HepG2 (cell line): ENCODE measurements around the gene HLCS. TPM values are rescaled to one million over a fixed set of nuclear protein-coding genes. Genes with fewer than 3 reads are reported as not detected.

Experiments
- ERF ChIP-seq: IDR thresholded peaks from 2 replicates; pipeline ENCODE4 v1.6.1; 2018; ENCODE audit warnings: missing biosample characterization, missing genetic modification reagents
- FOXA1 ChIP-seq, 2 experiments: fragments of 450-650 bp in 1 of 2; sonication (generic) in 1 of 2; formaldehyde crosslinking in 1 of 2; IDR thresholded peaks; 2 replicates each; pipeline versions ENCODE4 v1.4.0 to v1.6.1; 2016 to 2020; ENCODE audit warnings: missing genetic modification reagents in 1 of 2
- HCFC1 ChIP-seq: fragments of 150-350 bp; IDR thresholded peaks from 2 replicates; pipeline ENCODE4 v1.6.1; 2014; ENCODE audit warnings: low read depth, low read length
- JARID2 ChIP-seq: sonication (generic); formaldehyde crosslinking; IDR thresholded peaks from 2 replicates; pipeline ENCODE4 v1.8.1; 2023; ENCODE audit warnings: missing genetic modification reagents, inconsistent platforms; ENCODE audit not compliant: insufficient replicate concordance
- KAT2B ChIP-seq: fragments of 150-350 bp; IDR thresholded peaks from 2 replicates; pipeline ENCODE4 v1.6.1; 2014; ENCODE audit warnings: low read depth, low read length, borderline replicate concordance
- KLF12 ChIP-seq: sonication (generic); formaldehyde crosslinking; IDR thresholded peaks from 2 replicates; pipeline ENCODE4 v1.4.0; 2020; ENCODE audit warnings: missing genetic modification reagents, borderline replicate concordance
- MYC ChIP-seq: sonication (generic); formaldehyde crosslinking; IDR thresholded peaks from 2 replicates; pipeline ENCODE4 v1.9.0; 2021; ENCODE audit warnings: missing genetic modification reagents, borderline replicate concordance
- PPARG ChIP-seq: conservative IDR thresholded peaks from 2 replicates; pipeline ENCODE4 v1.6.1; 2016; ENCODE audit warnings: missing biosample characterization, missing genetic modification reagents
- SETDB1 ChIP-seq: sonication (generic); formaldehyde crosslinking; IDR thresholded peaks from 2 replicates; pipeline ENCODE4 v1.5.1; 2020; ENCODE audit warnings: missing genetic modification reagents, mild to moderate bottlenecking, borderline replicate concordance
- ZNF224 ChIP-seq: sonication (generic); formaldehyde crosslinking; IDR thresholded peaks from 2 replicates; pipeline ENCODE4 v1.5.0; 2020; ENCODE audit warnings: mild to moderate bottlenecking, missing genetic modification reagents
- ZNF569 ChIP-seq: sonication (generic); formaldehyde crosslinking; IDR thresholded peaks from 2 replicates; pipeline ENCODE4 v1.5.0; 2020; ENCODE audit warnings: mild to moderate bottlenecking, missing genetic modification reagents, moderate library complexity, borderline replicate concordance
- ZNF619 ChIP-seq: sonication (generic); formaldehyde crosslinking; IDR thresholded peaks from 2 replicates; pipeline ENCODE4 v1.4.0; 2020; ENCODE audit warnings: mild to moderate bottlenecking, missing genetic modification reagents
- ZNF674 ChIP-seq: sonication (generic); formaldehyde crosslinking; IDR thresholded peaks from 2 replicates; pipeline ENCODE4 v1.5.0; 2020; ENCODE audit warnings: low read depth, mild to moderate bottlenecking, missing genetic modification reagents
- ZNF75D ChIP-seq: sonication (generic); formaldehyde crosslinking; IDR thresholded peaks from 2 replicates; pipeline ENCODE4 v1.8.1; 2023; ENCODE audit warnings: missing genetic modification reagents, mild to moderate bottlenecking, borderline replicate concordance
- ZNF83 ChIP-seq: sonication (generic); formaldehyde crosslinking; IDR thresholded peaks from 2 replicates; pipeline ENCODE4 v1.4.0; 2020; ENCODE audit warnings: missing genetic modification reagents, mild to moderate bottlenecking, borderline replicate concordance
- polyA plus RNA-seq, 8 experiments: library from polyadenylated mRNA; depleted of rRNA in 3 of 8; stranded (reverse) in 7 of 8; unstranded in 1 of 8; fragments of >200 nt; fragmentation: Illumina TruSeq in 4 of 8; extraction: Trizol in 4 of 8; gene quantifications; 2 replicates each; pipeline versions ENCODE4 v1.2.1 to v1.2.3, GENCODE V29; 2011 to 2016; ENCODE audit warnings: low read depth in 4 of 8, missing spikeins in 1 of 8, mixed read lengths in 1 of 8; ENCODE audit not compliant: insufficient read depth in 1 of 8
- total RNA-seq, 5 experiments: library from RNA; depleted of rRNA; stranded (reverse); fragments of >200 nt; fragmentation: Illumina TruSeq; extraction: Trizol; gene quantifications; 2 replicates each; pipeline ENCODE4 v1.2.3, GENCODE V29; 2016; ENCODE audit warnings: low read depth in 1 of 5
- TF ChIP-seq, protein P1 (sequence below): sonication (generic); formaldehyde crosslinking; IDR thresholded peaks from 2 replicates; pipeline ENCODE4 v1.5.0; 2020; ENCODE audit warnings: missing genetic modification reagents, mild to moderate bottlenecking, borderline replicate concordance
- TF ChIP-seq, protein P2 (sequence below), 2 experiments: fragments of 450-650 bp in 1 of 2; sonication (generic) in 1 of 2; formaldehyde crosslinking; IDR thresholded peaks; 2 replicates each; pipeline versions ENCODE4 v1.5.0 to v1.8.0; 2020 to 2022; ENCODE audit warnings: mild to moderate bottlenecking in 1 of 2, missing genetic modification reagents in 1 of 2
- TF ChIP-seq, protein P3 (sequence below): sonication (generic); formaldehyde crosslinking; conservative IDR thresholded peaks from 2 replicates; pipeline ENCODE4 v1.4.0; 2020; ENCODE audit warnings: missing genetic modification reagents
- TF ChIP-seq, protein P4 (sequence below): sonication (generic); formaldehyde crosslinking; IDR thresholded peaks from 2 replicates; pipeline ENCODE4 v1.4.0; 2020; ENCODE audit warnings: missing genetic modification reagents, low read depth, mild to moderate bottlenecking, borderline replicate concordance
- TF ChIP-seq, protein P5 (sequence below), 2 experiments: IDR thresholded peaks; 2 replicates each; pipeline ENCODE4 v1.6.1; 2011 to 2012; ENCODE audit warnings: low read length in 2 of 2, borderline replicate concordance in 1 of 2, low read depth in 1 of 2, mild to moderate bottlenecking in 1 of 2, moderate library complexity in 1 of 2
- TF ChIP-seq, protein P6 (sequence below): sonication (generic); formaldehyde crosslinking; IDR thresholded peaks from 2 replicates; pipeline ENCODE4 v1.4.0; 2020; ENCODE audit warnings: missing genetic modification reagents

The HLCS gene
- total and polyA plus RNA-seq, 2 of the 13 experiments (the other 11 are each of a cell fraction or from before 2014, with no cell fraction given): 7.9 to 12.3 TPM

DNA sequence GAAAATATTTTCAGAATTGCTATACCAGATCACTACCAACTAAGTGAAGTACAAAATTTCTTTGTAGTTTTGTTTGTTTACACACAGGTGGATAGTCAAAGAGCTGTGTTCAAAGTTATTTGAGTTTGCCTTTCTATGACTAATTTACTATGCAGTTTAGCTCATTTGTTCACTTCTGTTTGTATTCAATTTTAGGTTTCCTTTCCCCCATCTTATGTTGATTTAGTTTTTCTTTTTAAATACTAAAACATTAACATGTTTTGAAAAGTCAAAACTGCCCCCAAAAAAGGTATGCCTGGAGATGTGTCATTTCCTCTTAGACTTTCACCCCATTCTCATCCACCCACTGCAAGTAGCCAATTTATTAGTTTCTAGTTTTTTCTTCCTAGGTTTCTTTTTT, 21.4 kb upstream of the HLCS start (continued):
- TF ChIP-seq, protein P1, sequence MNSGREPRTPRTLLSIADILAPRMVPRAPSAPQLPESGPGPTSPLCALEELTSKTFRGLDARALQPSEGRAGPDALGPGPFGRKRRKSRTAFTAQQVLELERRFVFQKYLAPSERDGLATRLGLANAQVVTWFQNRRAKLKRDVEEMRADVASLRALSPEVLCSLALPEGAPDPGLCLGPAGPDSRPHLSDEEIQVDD: no peak
- peak; percentile 68 for TF ChIP-seq FOXA1 (IDR thresholded peaks at IDR 0.05)
- TF ChIP-seq FOXA1 (CRISPR knock-in tag; IDR thresholded peaks at IDR 0.05): no peak
- no peak for TF ChIP-seq KLF12 (CRISPR knock-in tag)
- no peak for TF ChIP-seq ZNF83 (CRISPR knock-in tag)
- 0 out of 2 replicates have a peak, but pooled peaks have one; percentile 40 for TF ChIP-seq PPARG (CRISPR knock-in tag)
- TF ChIP-seq SETDB1 (CRISPR knock-in tag): no peak
- TF ChIP-seq, protein P2, sequence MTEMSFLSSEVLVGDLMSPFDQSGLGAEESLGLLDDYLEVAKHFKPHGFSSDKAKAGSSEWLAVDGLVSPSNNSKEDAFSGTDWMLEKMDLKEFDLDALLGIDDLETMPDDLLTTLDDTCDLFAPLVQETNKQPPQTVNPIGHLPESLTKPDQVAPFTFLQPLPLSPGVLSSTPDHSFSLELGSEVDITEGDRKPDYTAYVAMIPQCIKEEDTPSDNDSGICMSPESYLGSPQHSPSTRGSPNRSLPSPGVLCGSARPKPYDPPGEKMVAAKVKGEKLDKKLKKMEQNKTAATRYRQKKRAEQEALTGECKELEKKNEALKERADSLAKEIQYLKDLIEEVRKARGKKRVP (CRISPR knock-in tag; IDR thresholded peaks at IDR 0.05): peak in 1 of 2 experiments; percentile 22; a peak in 1 of 4 replicates
- TF ChIP-seq KAT2B: no peak
- TF ChIP-seq ZNF224 (CRISPR knock-in tag): no peak
- TF ChIP-seq HCFC1: no peak
- TF ChIP-seq, protein P3, sequence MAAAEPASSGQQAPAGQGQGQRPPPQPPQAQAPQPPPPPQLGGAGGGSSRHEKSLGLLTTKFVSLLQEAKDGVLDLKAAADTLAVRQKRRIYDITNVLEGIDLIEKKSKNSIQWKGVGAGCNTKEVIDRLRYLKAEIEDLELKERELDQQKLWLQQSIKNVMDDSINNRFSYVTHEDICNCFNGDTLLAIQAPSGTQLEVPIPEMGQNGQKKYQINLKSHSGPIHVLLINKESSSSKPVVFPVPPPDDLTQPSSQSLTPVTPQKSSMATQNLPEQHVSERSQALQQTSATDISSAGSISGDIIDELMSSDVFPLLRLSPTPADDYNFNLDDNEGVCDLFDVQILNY: no peak
- TF ChIP-seq, protein P4, sequence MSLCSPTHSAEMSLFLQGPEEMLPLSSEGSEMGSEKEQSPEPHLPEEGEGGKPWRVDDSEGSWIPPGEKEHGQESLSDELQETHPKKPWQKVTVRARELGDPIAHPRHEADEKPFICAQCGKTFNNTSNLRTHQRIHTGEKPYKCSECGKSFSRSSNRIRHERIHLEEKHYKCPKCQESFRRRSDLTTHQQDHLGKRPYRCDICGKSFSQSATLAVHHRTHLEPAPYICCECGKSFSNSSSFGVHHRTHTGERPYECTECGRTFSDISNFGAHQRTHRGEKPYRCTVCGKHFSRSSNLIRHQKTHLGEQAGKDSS (CRISPR knock-in tag): no peak
- TF ChIP-seq, protein P5, sequence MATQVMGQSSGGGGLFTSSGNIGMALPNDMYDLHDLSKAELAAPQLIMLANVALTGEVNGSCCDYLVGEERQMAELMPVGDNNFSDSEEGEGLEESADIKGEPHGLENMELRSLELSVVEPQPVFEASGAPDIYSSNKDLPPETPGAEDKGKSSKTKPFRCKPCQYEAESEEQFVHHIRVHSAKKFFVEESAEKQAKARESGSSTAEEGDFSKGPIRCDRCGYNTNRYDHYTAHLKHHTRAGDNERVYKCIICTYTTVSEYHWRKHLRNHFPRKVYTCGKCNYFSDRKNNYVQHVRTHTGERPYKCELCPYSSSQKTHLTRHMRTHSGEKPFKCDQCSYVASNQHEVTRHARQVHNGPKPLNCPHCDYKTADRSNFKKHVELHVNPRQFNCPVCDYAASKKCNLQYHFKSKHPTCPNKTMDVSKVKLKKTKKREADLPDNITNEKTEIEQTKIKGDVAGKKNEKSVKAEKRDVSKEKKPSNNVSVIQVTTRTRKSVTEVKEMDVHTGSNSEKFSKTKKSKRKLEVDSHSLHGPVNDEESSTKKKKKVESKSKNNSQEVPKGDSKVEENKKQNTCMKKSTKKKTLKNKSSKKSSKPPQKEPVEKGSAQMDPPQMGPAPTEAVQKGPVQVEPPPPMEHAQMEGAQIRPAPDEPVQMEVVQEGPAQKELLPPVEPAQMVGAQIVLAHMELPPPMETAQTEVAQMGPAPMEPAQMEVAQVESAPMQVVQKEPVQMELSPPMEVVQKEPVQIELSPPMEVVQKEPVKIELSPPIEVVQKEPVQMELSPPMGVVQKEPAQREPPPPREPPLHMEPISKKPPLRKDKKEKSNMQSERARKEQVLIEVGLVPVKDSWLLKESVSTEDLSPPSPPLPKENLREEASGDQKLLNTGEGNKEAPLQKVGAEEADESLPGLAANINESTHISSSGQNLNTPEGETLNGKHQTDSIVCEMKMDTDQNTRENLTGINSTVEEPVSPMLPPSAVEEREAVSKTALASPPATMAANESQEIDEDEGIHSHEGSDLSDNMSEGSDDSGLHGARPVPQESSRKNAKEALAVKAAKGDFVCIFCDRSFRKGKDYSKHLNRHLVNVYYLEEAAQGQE (IDR thresholded peaks at IDR 0.05; ENCODE audit: borderline replicate concordance in 1 of 2, low read depth in 1 of 2, low read length in 2 of 2): no peak
- TF ChIP-seq JARID2 (CRISPR knock-in tag): no peak
- no peak for TF ChIP-seq ZNF569 (CRISPR knock-in tag)
- TF ChIP-seq ZNF75D (CRISPR knock-in tag): no peak
- TF ChIP-seq ERF (CRISPR knock-in tag): no peak
- TF ChIP-seq ZNF674 (CRISPR knock-in tag): no peak
- TF ChIP-seq, protein P6, sequence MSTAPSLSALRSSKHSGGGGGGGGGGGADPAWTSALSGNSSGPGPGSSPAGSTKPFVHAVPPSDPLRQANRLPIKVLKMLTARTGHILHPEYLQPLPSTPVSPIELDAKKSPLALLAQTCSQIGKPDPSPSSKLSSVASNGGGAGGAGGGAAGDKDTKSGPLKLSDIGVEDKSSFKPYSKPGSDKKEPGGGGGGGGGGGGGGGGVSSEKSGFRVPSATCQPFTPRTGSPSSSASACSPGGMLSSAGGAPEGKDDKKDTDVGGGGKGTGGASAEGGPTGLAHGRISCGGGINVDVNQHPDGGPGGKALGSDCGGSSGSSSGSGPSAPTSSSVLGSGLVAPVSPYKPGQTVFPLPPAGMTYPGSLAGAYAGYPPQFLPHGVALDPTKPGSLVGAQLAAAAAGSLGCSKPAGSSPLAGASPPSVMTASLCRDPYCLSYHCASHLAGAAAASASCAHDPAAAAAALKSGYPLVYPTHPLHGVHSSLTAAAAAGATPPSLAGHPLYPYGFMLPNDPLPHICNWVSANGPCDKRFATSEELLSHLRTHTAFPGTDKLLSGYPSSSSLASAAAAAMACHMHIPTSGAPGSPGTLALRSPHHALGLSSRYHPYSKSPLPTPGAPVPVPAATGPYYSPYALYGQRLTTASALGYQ: no peak; the same call in 1 of the 2 replicates
- no peak for TF ChIP-seq MYC
- TF ChIP-seq ZNF619: no peak
